K562 (cell line): ENCODE measurements around the gene ADD2. TPM values are rescaled to one million over a fixed set of nuclear protein-coding genes. Genes with fewer than 3 reads are reported as not detected.

ENCODE experiments used
- ATAC-seq: fragments of 200-7000 bp; cut with Tn5 transposase; 3 replicates; pipeline ENCODE4 v1.9.1; 2020; ENCODE audit warnings: moderate library complexity
- BruUV-seq: library from RNA; stranded (reverse); fragments of 400-500 nt; replicated peaks from 2 replicates; lab custom pipeline; 2021; lab: Mats Ljungman, UMichigan
- CTCF ChIA-PET: fragments of 300-600 bp; formaldehyde crosslinking; extraction: SDS; loops from one replicate; lab custom pipeline; 2021; ENCODE audit warnings: low intra/inter-chr PET ratio; lab: Yijun Ruan, JAX
- POLR2A ChIA-PET: fragments of 300-600, 350-650 bp; sonication (Branson Sonifier 250); formaldehyde crosslinking; extraction: SDS; loops from one replicate; lab custom pipeline; 2021; ENCODE audit warnings: antibody characterized with exemption, inconsistent platforms; lab: Yijun Ruan, JAX
- DNase-seq, 4 experiments: peaks; one replicate each; pipeline versions ENCODE4 v3.0.0 to v3.0.0-alpha.2; 2011 to 2018; ENCODE audit warnings: low spot score in 3 of 4, mixed read lengths in 3 of 4; ENCODE audit errors: extremely low read depth in 1 of 4
- FAIRE-seq: peaks from 2 replicates; lab custom pipeline; 2011; peaks lifted over from hg19 to GRCh38; lab: Jason Lieb, UNC
- H2AFZ ChIP-seq: 2 replicates; pipeline ENCODE4 v1.6.0; 2011; ENCODE audit warnings: low read depth, low read length, control low read depth, inconsistent platforms
- H3K27ac ChIP-seq: fragments of 200-600 bp; 3 replicates; pipeline ENCODE4 v1.8.0; 2011; ENCODE audit warnings: low read depth, mild to moderate bottlenecking, control low read depth, inconsistent platforms, low read length, moderate library complexity, mixed read lengths; ENCODE audit errors: extremely low read depth
- H3K27me3 ChIP-seq, 2 experiments: fragments of 300-600 bp in 1 of 2; 2 replicates in 1 of 2; 3 replicates in 1 of 2; pipeline versions ENCODE4 v1.6.0 to v1.8.0; 2011; ENCODE audit warnings: inconsistent platforms in 2 of 2, low read length in 2 of 2, mild to moderate bottlenecking in 1 of 2, mixed read lengths in 1 of 2, moderate library complexity in 1 of 2; ENCODE audit not compliant: control insufficient read depth in 2 of 2, insufficient read depth in 2 of 2
- H3K36me3 ChIP-seq: fragments of 300-600 bp; 3 replicates; pipeline ENCODE4 v1.8.0; 2011; ENCODE audit warnings: mild to moderate bottlenecking, low read length, inconsistent platforms; ENCODE audit not compliant: control insufficient read depth, insufficient read depth
- H3K4me1 ChIP-seq, 2 experiments: fragments of 200-600 bp in 1 of 2; replicated peaks in 1 of 2; 2 replicates in 1 of 2; 3 replicates in 1 of 2; pipeline versions ENCODE4 v1.5.1 to v1.8.0; 2011; ENCODE audit warnings: inconsistent platforms in 2 of 2, low read length in 2 of 2, mild to moderate bottlenecking in 1 of 2, mixed read lengths in 1 of 2, moderate library complexity in 1 of 2; ENCODE audit not compliant: control insufficient read depth in 2 of 2, insufficient read depth in 2 of 2
- H3K4me2 ChIP-seq: 2 replicates; pipeline ENCODE4 v1.6.1; 2011; ENCODE audit warnings: low read length, control low read depth, inconsistent platforms, mixed read lengths; ENCODE audit not compliant: insufficient read depth
- H3K4me3 ChIP-seq: fragments of 200-600 bp; sonication (generic), shearing (Covaris generic); 2 replicates; pipeline ENCODE4 v1.5.1; 2016; ENCODE audit warnings: control low read depth, inconsistent platforms
- H3K79me2 ChIP-seq: fragments of 200-600 bp; 3 replicates; pipeline ENCODE4 v1.8.0; 2011; ENCODE audit warnings: low read length, inconsistent platforms; ENCODE audit not compliant: control insufficient read depth, insufficient read depth
- H3K9ac ChIP-seq, 2 experiments: 2 replicates each; pipeline versions ENCODE4 v1.6.0 to v1.6.1; 2011; ENCODE audit warnings: low read depth in 2 of 2, low read length in 2 of 2, control low read depth in 1 of 2, inconsistent platforms in 1 of 2, mild to moderate bottlenecking in 1 of 2, mixed read lengths in 1 of 2; ENCODE audit not compliant: insufficient read depth in 1 of 2
- H3K9me1 ChIP-seq: one replicate; pipeline ENCODE4 v1.6.0; 2011; ENCODE audit warnings: inconsistent platforms, mild to moderate bottlenecking, low read length, moderate library complexity; ENCODE audit not compliant: control insufficient read depth, insufficient read depth
- H3K9me3 ChIP-seq: replicated peaks from 2 replicates; pipeline ENCODE4 v1.5.1; 2011; ENCODE audit warnings: low read depth, low read length, inconsistent platforms; ENCODE audit not compliant: control insufficient read depth, insufficient read depth
- H4K20me1 ChIP-seq: replicated peaks from 2 replicates; pipeline ENCODE4 v1.6.1; 2011; ENCODE audit warnings: low read length, inconsistent platforms, mixed read lengths; ENCODE audit not compliant: control insufficient read depth, insufficient read depth
- CBX1 ChIP-seq: sonication (generic); IDR thresholded peaks from 2 replicates; pipeline ENCODE4 v1.6.1; 2016; ENCODE audit warnings: antibody characterized with exemption, low read depth, mild to moderate bottlenecking
- KLF6 ChIP-seq: fragments of 250-450 bp; sonication (Bioruptor Pico); IDR thresholded peaks from 2 replicates; pipeline ENCODE4 v1.4.0; 2020; ENCODE audit warnings: mild to moderate bottlenecking, moderate library complexity, borderline replicate concordance
- MIER1 ChIP-seq: fragments of 450-650 bp; IDR thresholded peaks from 2 replicates; pipeline ENCODE4 v1.6.1; 2016; ENCODE audit warnings: antibody characterized with exemption, mild to moderate bottlenecking, low read depth
- MXI1 ChIP-seq: IDR thresholded peaks from 2 replicates; pipeline ENCODE4 v1.6.1; 2011; ENCODE audit warnings: low read depth, mild to moderate bottlenecking, improper control_type of control experiment, low read length
- RBBP5 ChIP-seq: fragments of 200-600 bp; sonication (generic); IDR thresholded peaks from 2 replicates; pipeline ENCODE4 v1.6.1; 2012; ENCODE audit warnings: borderline replicate concordance, mild to moderate bottlenecking, low read length, control low read depth, inconsistent platforms; ENCODE audit not compliant: insufficient read depth, poor library complexity, severe bottlenecking
- SLC30A9 ChIP-seq: fragments of 250-450 bp; sonication (Bioruptor Pico); IDR thresholded peaks from 2 replicates; pipeline ENCODE4 v1.8.0; 2022; ENCODE audit warnings: mild to moderate bottlenecking, moderate library complexity
- ZNF584 ChIP-seq: fragments of 200-800 bp; sonication (Bioruptor generic); IDR thresholded peaks from 2 replicates; pipeline ENCODE4 v1.6.1; 2016; ENCODE audit warnings: low read depth, mild to moderate bottlenecking, missing genetic modification characterization, missing compliant biosample characterization
- WGBS: fragments of 100-300 bp; shearing (Covaris generic); methylation state at CpG from one replicate; pipeline ENCODE4 v1.1.6; 2016; ENCODE audit warnings: low coverage, mixed read lengths; ENCODE audit not compliant: insufficient coverage; ENCODE audit errors: missing lambda C conversion rate; 5-methylcytosine and 5-hydroxymethylcytosine counted together
- in situ Hi-C: fragments of 300-500 bp; cut with MboI; formaldehyde crosslinking; loops from 4 replicates; pipeline ENCODE4 v1.15.0; 2018; ENCODE audit warnings: inconsistent platforms, mixed read lengths
- intact Hi-C: fragments of 100-400 bp; cut with micrococcal nuclease; formaldehyde crosslinking; loops from 2 replicates; pipeline ENCODE4 v1.14.2; 2022
- polyA plus RNA-seq, 8 experiments: library from polyadenylated mRNA; depleted of rRNA in 4 of 8; stranded (reverse) in 5 of 8; unstranded in 3 of 8; fragments of >200 nt; fragmentation: Nextera tagmentation in 2 of 8; fragmentation: Illumina TruSeq in 1 of 8; extraction: Ambion mirVana in 2 of 8; extraction: Trizol in 1 of 8; gene quantifications; 2 replicates each; pipeline versions ENCODE4 v1.2.1 to v1.2.3, GENCODE V29; 2011 to 2014; ENCODE audit warnings: inconsistent platforms in 1 of 8, missing spikeins in 1 of 8
- total RNA-seq, 7 experiments: library from RNA; depleted of rRNA in 6 of 7; stranded (reverse); fragments of >200 nt in 6 of 7; fragmentation: Illumina TruSeq in 2 of 7; extraction: Trizol in 2 of 7; gene quantifications; 2 replicates each; pipeline versions ENCODE4 v1.2.1 to v1.2.3, GENCODE V29; 2011 to 2021; ENCODE audit warnings: low replicate concordance in 1 of 7
- TF ChIP-seq, protein P1 (sequence below): fragments of 450-650 bp; formaldehyde crosslinking; conservative IDR thresholded peaks from 2 replicates; pipeline ENCODE4 v1.4.0; 2022; ENCODE audit warnings: mild to moderate bottlenecking, missing genetic modification characterization
- TF ChIP-seq, protein P2 (sequence below): sonication (generic); formaldehyde crosslinking; IDR thresholded peaks from 2 replicates; pipeline ENCODE4 v1.8.0; 2022; ENCODE audit warnings: mild to moderate bottlenecking, missing genetic modification reagents, borderline replicate concordance
- TF ChIP-seq, protein P3 (sequence below), 2 experiments: fragments of 250-450 bp in 1 of 2; fragments of 450-650 bp in 1 of 2; sonication (Bioruptor Pico) in 1 of 2; IDR thresholded peaks; 2 replicates each; pipeline versions ENCODE4 v1.6.1 to v1.8.0; 2016 to 2021; ENCODE audit warnings: mild to moderate bottlenecking in 2 of 2, moderate library complexity in 2 of 2, missing compliant biosample characterization in 1 of 2, missing genetic modification characterization in 1 of 2

Gene ADD2
- total and polyA plus RNA-seq, 9 of the 15 experiments (the other 6 are each of a cell fraction or from before 2014, with no cell fraction given), result 3.5 to 63.0 (median 36.2) TPM

DNA sequence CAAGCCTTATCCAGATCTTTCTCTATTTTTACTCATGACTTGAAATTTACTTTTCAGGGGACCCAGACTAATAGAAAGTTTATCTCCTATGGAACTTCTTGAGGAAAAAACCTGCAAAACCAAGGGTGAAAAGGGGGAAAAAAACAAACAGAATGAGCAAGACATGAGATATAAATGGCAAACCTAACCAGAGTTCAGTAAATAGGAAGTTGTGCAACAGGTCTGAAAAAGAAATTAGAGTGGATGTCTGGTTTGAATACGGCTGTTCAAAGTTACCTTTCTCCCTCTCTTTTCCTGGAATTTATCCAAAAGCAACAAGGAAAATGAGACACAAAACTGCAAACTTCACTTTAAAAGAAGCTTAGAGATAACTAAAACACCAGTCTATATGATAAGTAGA, 135.6 kb downstream of the ADD2 start:
- Histone ChIP-seq H3K4me1 (0 out of 5 replicates have a peak, but pooled peaks cover 0 to under 1% of the 10 kb centered on the region in 2 experiments), H3K27ac (no peak overlapping the region), H3K27me3 (peaks cover 0 to 7% of the 10 kb centered on the region in 2 experiments; a peak in 2 of 5 replicates), H3K4me2 (no peak overlapping the region), H3K9ac (no peak overlapping the region), H3K4me3 (no peak overlapping the region), H3K9me3 (no peaks in the 10 kb centered on the region), H3K79me2 (no peaks in the 10 kb centered on the region), H3K36me3 (no peaks in the 10 kb centered on the region), H4K20me1 (no peaks in the 10 kb centered on the region), H2AFZ (no peak overlapping the region), H3K9me1 (no peaks in the 10 kb centered on the region)
- 0% methylated on average over 1 of the region's 1 CpG for WGBS
- ChIA-PET POLR2A (no interaction called here), CTCF (no interaction called here)
- in situ Hi-C loops, result loop anchor here (25.0 kb wide), 1 partner anchor 720 kb away; the partner anchor contains the start of gene MXD1
- TF ChIP-seq, protein P1, sequence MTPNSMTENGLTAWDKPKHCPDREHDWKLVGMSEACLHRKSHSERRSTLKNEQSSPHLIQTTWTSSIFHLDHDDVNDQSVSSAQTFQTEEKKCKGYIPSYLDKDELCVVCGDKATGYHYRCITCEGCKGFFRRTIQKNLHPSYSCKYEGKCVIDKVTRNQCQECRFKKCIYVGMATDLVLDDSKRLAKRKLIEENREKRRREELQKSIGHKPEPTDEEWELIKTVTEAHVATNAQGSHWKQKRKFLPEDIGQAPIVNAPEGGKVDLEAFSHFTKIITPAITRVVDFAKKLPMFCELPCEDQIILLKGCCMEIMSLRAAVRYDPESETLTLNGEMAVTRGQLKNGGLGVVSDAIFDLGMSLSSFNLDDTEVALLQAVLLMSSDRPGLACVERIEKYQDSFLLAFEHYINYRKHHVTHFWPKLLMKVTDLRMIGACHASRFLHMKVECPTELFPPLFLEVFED, result no peak
- TF ChIP-seq RBBP5, result no peak
- no peak for TF ChIP-seq CBX1
- TF ChIP-seq KLF6, result no peak
- TF ChIP-seq, protein P2, sequence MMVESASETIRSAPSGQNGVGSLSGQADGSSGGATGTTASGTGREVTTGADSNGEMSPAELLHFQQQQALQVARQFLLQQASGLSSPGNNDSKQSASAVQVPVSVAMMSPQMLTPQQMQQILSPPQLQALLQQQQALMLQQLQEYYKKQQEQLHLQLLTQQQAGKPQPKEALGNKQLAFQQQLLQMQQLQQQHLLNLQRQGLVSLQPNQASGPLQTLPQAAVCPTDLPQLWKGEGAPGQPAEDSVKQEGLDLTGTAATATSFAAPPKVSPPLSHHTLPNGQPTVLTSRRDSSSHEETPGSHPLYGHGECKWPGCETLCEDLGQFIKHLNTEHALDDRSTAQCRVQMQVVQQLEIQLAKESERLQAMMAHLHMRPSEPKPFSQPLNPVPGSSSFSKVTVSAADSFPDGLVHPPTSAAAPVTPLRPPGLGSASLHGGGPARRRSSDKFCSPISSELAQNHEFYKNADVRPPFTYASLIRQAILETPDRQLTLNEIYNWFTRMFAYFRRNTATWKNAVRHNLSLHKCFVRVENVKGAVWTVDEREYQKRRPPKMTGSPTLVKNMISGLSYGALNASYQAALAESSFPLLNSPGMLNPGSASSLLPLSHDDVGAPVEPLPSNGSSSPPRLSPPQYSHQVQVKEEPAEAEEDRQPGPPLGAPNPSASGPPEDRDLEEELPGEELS, result no peak
- TF ChIP-seq, protein P3, sequence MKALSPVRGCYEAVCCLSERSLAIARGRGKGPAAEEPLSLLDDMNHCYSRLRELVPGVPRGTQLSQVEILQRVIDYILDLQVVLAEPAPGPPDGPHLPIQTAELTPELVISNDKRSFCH (CRISPR knock-in tag; IDR thresholded peaks at IDR 0.05), result no peak
- TF ChIP-seq, protein P3 (tag; IDR thresholded peaks at IDR 0.05), result no peak
- no peak for TF ChIP-seq MIER1
- TF ChIP-seq ZNF584 (CRISPR knock-in tag), result no peak
- TF ChIP-seq SLC30A9, result no peak
- TF ChIP-seq MXI1, result no peak
- ATAC-seq, result no peak
- intact Hi-C loops, result no loop called here
- no peak for DNase-seq
- FAIRE-seq, result no peak
- BruUV-seq, result no TSS peak
